Measurements from ENCODE around the gene JUN. TPM values are rescaled to one million over a fixed set of nuclear protein-coding genes. Genes with fewer than 3 reads are reported as not detected.

Gene JUN
- polyA plus RNA-seq, 1 donor from 2014 or later: 124 TPM

DNA sequence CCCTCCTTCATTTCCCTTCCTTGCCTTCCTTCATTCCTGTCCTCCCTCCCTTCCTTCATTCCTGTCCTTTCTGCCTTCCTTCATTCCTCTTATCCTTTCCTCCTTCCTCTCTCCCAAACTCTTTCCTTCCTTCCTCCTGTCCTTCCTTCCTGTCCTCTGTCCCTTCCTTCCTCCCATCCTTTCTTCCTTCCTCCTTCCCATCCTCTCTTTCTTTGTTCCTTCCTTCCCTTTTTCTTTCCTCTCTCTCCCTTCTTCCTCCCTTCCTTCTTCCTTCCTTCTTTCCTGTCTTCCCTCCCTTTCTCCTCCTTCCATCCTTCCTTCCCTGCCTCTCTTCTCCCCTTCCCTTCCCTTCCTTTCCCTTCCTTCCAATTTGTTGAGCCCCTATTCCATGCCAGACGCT is 15.8 kb upstream of the JUN start:
- Histone ChIP-seq H3K27ac (ENCODE audit: low read length) (no peak overlapping the region), H2AFZ (ENCODE audit: low read depth, low read length) (no peak overlapping the region)

DNA sequence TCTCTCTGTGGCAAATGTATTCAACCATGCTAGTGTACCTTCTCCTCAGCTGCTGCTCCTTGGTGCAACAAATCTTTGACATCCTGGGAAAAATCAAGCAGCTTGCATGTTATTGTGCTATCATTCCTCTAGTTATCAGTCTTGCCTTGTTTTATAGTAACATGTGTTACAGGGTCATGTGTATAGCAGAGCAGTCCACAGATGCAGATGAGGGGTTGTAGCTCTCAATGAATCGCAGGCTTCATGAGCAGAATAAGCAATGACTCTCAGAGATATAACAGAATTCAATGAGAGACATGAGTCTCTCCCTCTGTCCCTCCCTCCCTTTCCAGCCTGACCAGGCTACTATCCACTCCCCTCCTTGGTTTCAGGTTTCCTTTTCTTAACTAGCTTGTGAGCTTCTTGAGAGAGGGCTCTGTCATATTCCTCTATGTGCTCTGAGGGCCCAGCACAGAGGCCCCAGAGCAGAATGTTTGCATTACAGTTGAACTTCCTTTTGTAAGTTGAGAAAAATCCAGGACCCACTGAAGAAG is 15.1 kb upstream of the JUN start:
- Histone ChIP-seq H3K4me2 (ENCODE audit: low read length) (no peak overlapping the region), H3K27me3 (ENCODE audit: insufficient read depth, low read depth, low read length) (no peaks in the 10 kb centered on the region), H3K79me2 (replicated peaks; ENCODE audit: insufficient read depth, low read length) (no peaks in the 10 kb centered on the region), H3K36me3 (ENCODE audit: insufficient read depth, low read length) (no peaks in the 10 kb centered on the region), H3K4me3 (ENCODE audit: low read length) (no peak overlapping the region), H3F3A (ENCODE audit: insufficient read depth, low read length, poor library complexity, severe bottlenecking) (no peaks in the 10 kb centered on the region), H3K9ac (ENCODE audit: low read length) (no peak overlapping the region), H3K27ac (ENCODE audit: low read length) (no peak overlapping the region), H3K9me3 (ENCODE audit: low read length) (no peaks in the 10 kb centered on the region), H4K20me1 (ENCODE audit: insufficient read depth) (no peaks in the 10 kb centered on the region), H3K9me2 (ENCODE audit: insufficient read depth, low read length) (no peaks in the 10 kb centered on the region), H2AFZ (ENCODE audit: low read depth, low read length) (no peak overlapping the region)
- TF ChIP-seq POLR2AphosphoS5 (IDR thresholded peaks at IDR 0.05): no peak
- no peak for TF ChIP-seq EP300 (conservative IDR thresholded peaks at IDR 0.05; ENCODE audit: poor library complexity, severe bottlenecking)
- no peak for TF ChIP-seq EZH2 (IDR thresholded peaks at IDR 0.05; ENCODE audit: borderline replicate concordance, insufficient read depth, low read length, poor library complexity, severe bottlenecking)
- TF ChIP-seq RAD21 (conservative IDR thresholded peaks at IDR 0.05): no peak
- TF ChIP-seq REST (IDR thresholded peaks at IDR 0.05; ENCODE audit: borderline replicate concordance): no peak
- no peak for TF ChIP-seq CTCF (IDR thresholded peaks at IDR 0.05; ENCODE audit: poor library complexity, severe bottlenecking)

More for the DNA sequence above, 15.8 kb upstream of the JUN start:
- Histone ChIP-seq H3K9ac (ENCODE audit: low read length) (no peak overlapping the region), H3K36me3 (ENCODE audit: insufficient read depth, low read length) (no peaks in the 10 kb centered on the region), H3K9me2 (ENCODE audit: insufficient read depth, low read length) (no peaks in the 10 kb centered on the region), H3K27me3 (ENCODE audit: insufficient read depth, low read depth, low read length) (no peaks in the 10 kb centered on the region), H4K20me1 (ENCODE audit: insufficient read depth) (no peaks in the 10 kb centered on the region), H3K79me2 (replicated peaks; ENCODE audit: insufficient read depth, low read length) (no peaks in the 10 kb centered on the region), H3K4me2 (ENCODE audit: low read length) (no peak overlapping the region), H3K4me3 (ENCODE audit: low read length) (no peak overlapping the region), H3F3A (ENCODE audit: insufficient read depth, low read length, poor library complexity, severe bottlenecking) (no peaks in the 10 kb centered on the region), H3K9me3 (ENCODE audit: low read length) (no peaks in the 10 kb centered on the region)
- TF ChIP-seq EZH2 (IDR thresholded peaks at IDR 0.05; ENCODE audit: borderline replicate concordance, insufficient read depth, low read length, poor library complexity, severe bottlenecking): no peak
- no peak for TF ChIP-seq POLR2AphosphoS5 (IDR thresholded peaks at IDR 0.05)
- no peak for TF ChIP-seq RAD21 (conservative IDR thresholded peaks at IDR 0.05)
- no peak for TF ChIP-seq REST (IDR thresholded peaks at IDR 0.05; ENCODE audit: borderline replicate concordance)
- TF ChIP-seq TAF1 (IDR thresholded peaks at IDR 0.05; ENCODE audit: low read depth): no peak
- no peak for TF ChIP-seq EP300 (conservative IDR thresholded peaks at IDR 0.05; ENCODE audit: poor library complexity, severe bottlenecking)
- TF ChIP-seq MXI1 (conservative IDR thresholded peaks at IDR 0.05; ENCODE audit: poor library complexity, severe bottlenecking): no peak
- TF ChIP-seq CTCF (IDR thresholded peaks at IDR 0.05; ENCODE audit: poor library complexity, severe bottlenecking): no peak
- TF ChIP-seq SMC3 (conservative IDR thresholded peaks at IDR 0.05; ENCODE audit: poor library complexity): no peak

Data from neural cell (in vitro differentiated cells).